T-helper 22 cell (primary cell): ENCODE data around the gene HPD.
"Not testable (repeated sequence)": the region's sequence is repeated elsewhere in the genome, so short reads cannot be mapped to it uniquely, and the experiment has no call there.

Experiments used
- DNase-seq: peaks from one replicate; pipeline ENCODE4 v3.0.0-alpha.2; 2020; ENCODE audit warnings: low read depth

HPD gene

GRCh38 chr12:121798787-121799155 is 59.9 kb downstream of the HPD start:
- no peak for DNase-seq

GRCh38 chr12:121797937-121798786 is 60.5 kb downstream of the HPD start:
- DNase-seq, result no peak

- DNase-seq, result no peak
These were observed 61.6 kb downstream of the HPD start for GRCh38 chr12:121796855-121797751.

GRCh38 chr12:121795034-121795968 is 63.4 kb downstream of the HPD start:
- peak; percentile 66 for DNase-seq

- DNase-seq, result peak; percentile 48
These were observed 64.1 kb downstream of the HPD start for GRCh38 chr12:121794534-121795033.

DNA sequence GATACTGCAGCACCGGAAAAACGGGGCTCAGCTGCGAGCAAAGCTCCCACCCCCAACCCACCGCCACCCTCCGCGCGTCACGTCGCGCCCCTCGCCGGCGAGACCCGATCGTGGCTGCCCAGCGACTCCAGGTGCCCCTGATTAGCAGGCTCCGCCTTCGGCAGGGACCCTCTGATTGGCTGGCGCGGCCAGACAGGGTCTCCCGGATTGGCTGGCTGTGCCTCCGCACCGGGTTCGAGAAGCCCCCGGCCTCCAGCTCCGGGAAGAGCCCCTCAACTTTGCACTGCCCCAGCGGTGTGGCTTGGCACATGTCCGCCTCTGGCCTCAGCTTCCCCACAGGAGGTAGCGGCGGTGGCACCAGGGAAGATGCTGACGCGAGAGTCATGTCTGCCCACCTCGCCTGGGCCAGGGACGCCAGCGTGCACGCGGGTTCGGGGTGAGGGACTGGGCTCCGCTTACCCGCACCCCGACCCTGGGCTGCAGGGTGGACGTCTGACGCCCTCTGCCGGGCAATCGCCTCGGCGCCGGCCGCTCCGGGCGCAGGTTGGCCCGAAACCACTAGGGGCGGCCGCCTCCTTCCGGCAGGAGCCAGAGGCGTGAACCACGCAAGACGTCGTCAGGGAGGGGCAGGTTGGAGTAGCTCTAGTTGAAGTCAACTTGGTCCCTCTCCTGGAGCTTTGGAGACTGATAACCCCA is 64.7 kb downstream of the HPD start:
- DNase-seq, result peak; percentile 86

GRCh38 chr12:121793440-121793837 is 65.2 kb downstream of the HPD start, which contains the start of gene RHOF:
TSS of gene RHOF (minus strand) at chr12:121793688. CDS start at chr12:121793633, 55 bp downstream.
- no peak for DNase-seq

GRCh38 chr12:121792607-121793439 is 65.8 kb downstream of the HPD start:
- peak; percentile 40 for DNase-seq

DNA sequence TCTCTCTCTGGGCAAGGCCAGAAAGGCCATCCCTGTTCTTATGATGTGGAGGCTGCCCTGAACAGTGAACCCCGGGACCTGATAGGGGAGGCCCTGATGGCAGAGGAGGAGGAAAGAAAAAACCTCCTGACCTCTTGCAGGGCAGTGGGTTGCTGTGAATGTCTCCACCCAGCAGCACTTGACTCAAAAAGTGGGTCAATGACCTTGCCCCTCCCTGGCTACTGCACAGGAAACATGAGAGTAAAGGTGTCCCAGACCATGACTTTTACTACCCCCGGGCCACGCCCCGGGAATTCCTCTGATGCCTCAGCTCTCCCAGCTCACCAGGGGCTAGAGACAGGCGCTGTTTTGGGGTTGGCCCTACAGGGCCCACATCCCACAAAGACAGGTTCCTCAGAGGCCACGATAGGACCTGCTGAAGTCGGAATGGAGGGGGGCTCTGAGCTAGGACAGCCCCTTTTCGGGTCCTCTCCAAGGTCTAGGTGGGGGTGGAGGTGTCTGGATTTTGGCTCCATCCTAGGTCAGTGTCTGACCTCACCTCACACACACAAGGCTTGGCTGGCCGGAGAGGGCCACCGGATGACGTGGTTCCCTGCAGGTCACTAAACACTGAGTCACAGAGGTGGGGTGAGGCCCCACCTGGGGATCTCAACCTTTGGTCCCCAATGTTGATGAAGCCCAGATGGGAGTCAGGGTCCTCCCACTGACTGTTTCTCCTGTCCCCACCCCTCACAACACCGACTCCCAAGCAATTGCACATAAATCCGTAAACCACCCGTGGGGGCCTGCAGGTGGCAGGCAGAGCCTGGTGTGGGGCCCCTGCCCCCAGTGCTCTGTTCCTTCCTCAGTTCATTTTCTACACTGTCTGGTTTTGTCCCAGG is 66.7 kb downstream of the HPD start:
- peak; percentile 41 for DNase-seq

GRCh38 chr12:121790785-121791184 is 67.9 kb downstream of the HPD start:
- not testable (repeated sequence) for DNase-seq

- peak; percentile 95 for DNase-seq
These were observed 68.6 kb downstream of the HPD start for GRCh38 chr12:121789800-121790728.
